Epithelial cell of esophagus (primary cell): ENCODE results near the gene TMEM9.

Source experiments
- DNase-seq: peaks from one replicate; pipeline ENCODE4 v3.0.0; 2010; ENCODE audit warnings: low read depth
- H3K4me3 ChIP-seq: 2 replicates; pipeline ENCODE4 v1.5.1; 2011; ENCODE audit warnings: mild to moderate bottlenecking, low read length, control low read depth
- TF ChIP-seq, protein P1 (sequence below): IDR thresholded peaks from 2 replicates; pipeline ENCODE4 v1.5.1; 2011; ENCODE audit warnings: low read depth, mild to moderate bottlenecking, low read length, control low read depth, inconsistent platforms; ENCODE audit not compliant: insufficient read depth; ENCODE audit errors: missing control alignments

Gene TMEM9

DNA sequence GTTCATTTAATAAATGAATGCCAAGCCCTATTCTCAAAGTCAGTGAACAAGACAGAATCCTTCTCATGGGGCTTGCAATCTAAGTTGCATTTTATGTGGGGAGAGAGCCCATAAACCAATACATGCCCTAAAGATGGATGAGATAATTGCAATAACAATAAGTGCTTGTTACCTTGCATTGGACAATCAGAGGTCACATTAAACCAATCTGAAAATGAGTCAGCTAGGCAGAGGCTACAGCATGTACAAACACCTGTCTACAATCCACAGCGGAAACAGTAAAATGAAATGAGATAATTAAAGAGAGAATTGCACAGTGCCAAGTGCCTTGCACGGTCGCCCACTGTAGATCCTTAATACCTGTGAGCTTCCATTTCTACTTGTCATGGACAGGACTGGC is 28.9 kb upstream of the TMEM9 start:
- TF ChIP-seq, protein P1, sequence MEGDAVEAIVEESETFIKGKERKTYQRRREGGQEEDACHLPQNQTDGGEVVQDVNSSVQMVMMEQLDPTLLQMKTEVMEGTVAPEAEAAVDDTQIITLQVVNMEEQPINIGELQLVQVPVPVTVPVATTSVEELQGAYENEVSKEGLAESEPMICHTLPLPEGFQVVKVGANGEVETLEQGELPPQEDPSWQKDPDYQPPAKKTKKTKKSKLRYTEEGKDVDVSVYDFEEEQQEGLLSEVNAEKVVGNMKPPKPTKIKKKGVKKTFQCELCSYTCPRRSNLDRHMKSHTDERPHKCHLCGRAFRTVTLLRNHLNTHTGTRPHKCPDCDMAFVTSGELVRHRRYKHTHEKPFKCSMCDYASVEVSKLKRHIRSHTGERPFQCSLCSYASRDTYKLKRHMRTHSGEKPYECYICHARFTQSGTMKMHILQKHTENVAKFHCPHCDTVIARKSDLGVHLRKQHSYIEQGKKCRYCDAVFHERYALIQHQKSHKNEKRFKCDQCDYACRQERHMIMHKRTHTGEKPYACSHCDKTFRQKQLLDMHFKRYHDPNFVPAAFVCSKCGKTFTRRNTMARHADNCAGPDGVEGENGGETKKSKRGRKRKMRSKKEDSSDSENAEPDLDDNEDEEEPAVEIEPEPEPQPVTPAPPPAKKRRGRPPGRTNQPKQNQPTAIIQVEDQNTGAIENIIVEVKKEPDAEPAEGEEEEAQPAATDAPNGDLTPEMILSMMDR: no peak
- no peak overlapping the region for H3K4me3 ChIP-seq
- DNase-seq: peak; percentile 25

DNA sequence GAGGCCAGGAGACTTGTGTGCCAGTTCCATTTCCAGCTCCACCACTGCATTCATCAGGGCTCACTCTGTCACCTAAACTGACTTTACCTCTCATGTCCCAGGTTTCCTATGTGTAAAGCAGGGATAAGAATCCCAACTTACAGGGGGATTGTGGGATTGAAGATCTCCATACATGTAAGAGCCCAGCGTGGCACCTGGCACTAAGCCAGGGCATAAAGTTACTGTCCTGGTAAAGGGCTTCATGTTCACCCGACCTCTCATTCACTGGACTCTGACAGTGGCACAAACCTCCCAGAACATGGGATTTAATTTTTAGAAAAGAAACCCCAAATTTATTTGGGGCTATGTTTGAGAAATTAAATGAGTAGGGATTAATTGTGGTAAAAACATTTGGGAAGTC is 27.5 kb upstream of the TMEM9 start:
- no peak overlapping the region for H3K4me3 ChIP-seq
- TF ChIP-seq, protein P1: no peak
- DNase-seq: no peak

DNA sequence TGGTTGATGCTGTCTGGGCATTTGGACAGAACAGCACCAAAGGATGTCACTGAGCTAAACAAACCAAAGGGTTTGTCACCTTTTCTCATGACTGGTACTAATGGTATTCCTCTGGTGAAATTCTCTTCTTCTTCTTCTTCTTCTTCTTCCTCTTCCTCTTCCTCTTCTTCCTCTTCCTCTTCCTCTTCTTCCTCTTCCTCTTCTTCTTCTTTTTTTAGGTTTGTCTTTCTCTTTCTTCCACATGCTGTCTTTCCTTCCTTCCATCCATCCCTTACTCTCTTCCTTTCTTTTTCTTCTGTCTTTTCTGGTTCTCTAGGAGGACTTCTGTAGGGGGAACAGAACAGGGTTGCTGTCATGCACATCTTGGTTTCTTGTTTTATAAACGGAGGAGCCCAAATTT is 27.0 kb upstream of the TMEM9 start:
- H3K4me3 ChIP-seq: no peak overlapping the region
- TF ChIP-seq, protein P1: no peak
- DNase-seq: no peak

DNA sequence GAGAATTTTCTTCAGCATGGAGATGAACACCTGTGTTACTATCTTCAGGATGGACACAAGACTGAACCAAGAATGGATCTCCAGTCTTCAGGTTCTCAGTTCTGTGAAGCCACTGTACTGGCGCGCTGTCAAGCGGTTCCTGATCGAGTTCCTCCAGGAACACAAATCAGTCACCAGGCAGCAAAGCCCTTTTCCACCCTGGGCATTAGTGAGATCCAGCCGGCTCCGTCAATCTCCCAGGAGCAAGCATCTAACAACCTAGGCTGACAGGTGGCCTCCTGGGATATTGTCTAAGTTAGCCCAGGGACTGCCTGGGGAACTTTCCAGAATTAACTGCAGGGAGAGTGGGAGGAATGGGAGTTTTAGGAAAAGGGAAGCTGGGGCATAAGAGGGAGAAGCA is 26.6 kb upstream of the TMEM9 start:
- DNase-seq: no peak
- TF ChIP-seq, protein P1: no peak
- no peak overlapping the region for H3K4me3 ChIP-seq

DNA sequence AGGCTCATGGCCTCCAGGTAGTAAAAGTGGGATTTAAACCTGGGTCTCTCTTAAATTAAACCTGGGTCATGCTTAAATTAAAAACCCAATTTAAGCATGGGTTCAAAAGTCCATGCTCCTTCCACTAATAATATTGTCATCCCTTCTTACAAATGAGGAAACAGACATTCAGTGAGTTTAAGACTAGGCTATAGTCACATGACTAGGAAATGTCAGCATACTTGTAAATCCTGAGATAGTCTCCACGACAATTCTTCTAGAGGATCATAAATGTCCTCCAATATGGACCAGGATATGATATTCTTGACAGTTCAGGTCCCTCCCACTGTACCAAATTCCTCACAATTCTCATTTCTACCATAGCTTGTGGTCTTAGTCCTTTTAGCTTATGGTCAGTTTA is 25.9 kb upstream of the TMEM9 start:
- TF ChIP-seq, protein P1: no peak
- DNase-seq: no peak
- H3K4me3 ChIP-seq: no peak overlapping the region

DNA sequence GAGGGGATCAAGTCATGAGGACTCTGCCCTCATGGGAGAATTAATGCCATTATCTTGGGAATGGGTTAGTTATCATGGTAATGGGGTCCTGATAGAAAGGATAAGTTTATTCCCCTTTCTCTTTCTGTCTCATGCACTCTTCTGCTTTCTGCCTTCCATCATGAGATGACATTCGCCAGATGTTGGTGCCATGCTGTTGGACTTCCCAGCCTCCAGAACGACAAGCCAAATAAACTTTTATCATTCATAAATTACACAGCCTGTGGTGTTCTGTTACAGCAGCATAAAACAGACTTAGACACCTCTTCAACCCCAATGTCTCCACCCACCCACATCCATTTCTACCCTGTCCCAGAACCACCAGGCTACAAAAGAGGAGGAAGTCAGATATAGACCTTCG is 24.4 kb upstream of the TMEM9 start:
- no peak overlapping the region for H3K4me3 ChIP-seq
- no peak for DNase-seq
- TF ChIP-seq, protein P1: no peak

DNA sequence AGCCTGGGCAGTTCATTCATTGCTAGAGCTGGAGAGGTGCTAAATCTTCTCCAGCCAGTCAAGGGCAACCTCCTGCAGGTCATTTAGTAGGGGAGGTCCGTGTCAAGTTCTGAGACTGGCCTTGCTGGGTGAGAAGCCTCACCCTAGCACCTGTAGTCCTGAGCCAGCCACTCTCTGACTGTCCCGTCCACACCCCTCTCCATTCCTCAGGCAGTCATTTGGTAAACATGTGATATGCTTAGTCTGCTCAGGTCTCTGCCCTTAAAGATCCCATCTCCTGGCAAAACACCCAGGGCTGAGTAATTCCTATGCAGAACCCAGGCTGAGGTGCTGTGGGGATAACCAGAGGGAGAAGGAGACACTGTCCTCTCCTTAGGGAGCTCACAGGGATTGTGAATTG is 22.7 kb upstream of the TMEM9 start:
- TF ChIP-seq, protein P1: no peak
- no peak overlapping the region for H3K4me3 ChIP-seq
- DNase-seq: peak; percentile 76
